ENCODE results near the gene FCRL2.

FCRL2 gene

DNA sequence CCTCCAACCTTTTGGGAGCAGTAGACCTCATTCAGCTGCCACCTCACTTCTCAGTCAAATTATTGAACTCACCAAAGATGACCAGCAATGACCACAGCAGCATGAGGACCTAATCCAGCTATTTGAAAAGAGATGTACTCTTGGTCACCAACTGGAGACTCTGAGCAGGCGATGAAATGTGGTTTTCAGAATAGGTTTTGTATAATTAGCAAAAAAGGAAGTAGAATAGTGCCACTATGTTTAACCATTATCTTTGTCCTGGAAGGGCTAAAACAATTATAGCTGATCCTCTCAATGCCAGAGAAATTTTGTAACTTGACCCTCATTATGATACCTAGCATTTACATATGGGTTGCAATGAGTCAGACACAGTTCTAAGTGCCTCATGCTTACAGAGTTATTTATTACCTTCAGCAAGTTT is at the start of gene FCRL2:
FCRL2 (minus strand) TSS at position 162 of the 421 bp plus-strand sequence; CDS start at position 103, 59 bp downstream.
- no peak for DNase-seq (ENCODE audit: low spot score)

DNA sequence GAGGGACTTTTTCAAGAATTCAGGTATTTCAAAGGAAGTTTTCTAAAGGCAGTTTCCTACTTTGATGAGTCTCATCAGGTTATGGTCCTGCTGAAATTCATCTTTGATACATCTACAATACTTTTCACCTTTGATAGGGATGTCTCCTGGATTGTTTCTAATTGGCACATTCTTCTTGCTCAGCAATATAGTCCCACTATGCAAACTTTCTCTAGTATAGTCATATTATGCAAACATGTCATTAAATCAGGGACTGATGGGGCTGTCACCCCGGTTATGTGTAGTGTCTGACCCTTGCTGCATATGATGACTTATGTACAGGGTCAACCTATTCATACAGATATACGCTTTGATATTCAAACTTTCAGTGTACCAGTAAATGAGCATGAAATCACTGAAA is 43.4 kb upstream of the FCRL2 start:
- no peak for DNase-seq (ENCODE audit: low spot score)

DNA sequence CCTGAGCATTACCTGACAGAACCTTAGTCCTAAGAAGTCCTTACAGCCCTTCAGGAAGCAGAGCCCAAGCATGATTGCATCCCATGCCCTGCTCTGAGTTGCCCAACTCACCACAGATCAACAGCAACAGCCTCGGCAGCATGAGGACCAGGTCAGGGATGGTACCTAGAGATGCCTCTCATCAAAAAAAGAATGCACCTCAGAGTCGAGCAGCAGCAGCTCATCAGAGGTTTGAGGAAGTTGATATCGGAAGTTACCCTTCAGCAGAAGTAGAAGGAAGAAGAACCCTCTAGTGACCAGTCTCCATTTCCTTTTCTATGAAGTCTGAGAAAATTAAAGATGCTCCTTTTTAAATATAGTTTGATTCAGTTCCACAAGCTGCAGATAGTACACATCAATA is 43.0 kb upstream of the FCRL2 start, which contains the start of gene FCRL1:
FCRL1 (minus strand) TSS at position 225 of the 400 bp plus-strand sequence; CDS start at position 142, 83 bp downstream.
- DNase-seq (ENCODE audit: low spot score): no peak

GRCh38 chr1:157819215-157819614 is 42.3 kb upstream of the FCRL2 start:
- no peak for DNase-seq (ENCODE audit: low spot score)

- DNase-seq (ENCODE audit: low spot score): no peak
These were observed 36.3 kb upstream of the FCRL2 start for GRCh38 chr1:157813269-157813668.

DNA sequence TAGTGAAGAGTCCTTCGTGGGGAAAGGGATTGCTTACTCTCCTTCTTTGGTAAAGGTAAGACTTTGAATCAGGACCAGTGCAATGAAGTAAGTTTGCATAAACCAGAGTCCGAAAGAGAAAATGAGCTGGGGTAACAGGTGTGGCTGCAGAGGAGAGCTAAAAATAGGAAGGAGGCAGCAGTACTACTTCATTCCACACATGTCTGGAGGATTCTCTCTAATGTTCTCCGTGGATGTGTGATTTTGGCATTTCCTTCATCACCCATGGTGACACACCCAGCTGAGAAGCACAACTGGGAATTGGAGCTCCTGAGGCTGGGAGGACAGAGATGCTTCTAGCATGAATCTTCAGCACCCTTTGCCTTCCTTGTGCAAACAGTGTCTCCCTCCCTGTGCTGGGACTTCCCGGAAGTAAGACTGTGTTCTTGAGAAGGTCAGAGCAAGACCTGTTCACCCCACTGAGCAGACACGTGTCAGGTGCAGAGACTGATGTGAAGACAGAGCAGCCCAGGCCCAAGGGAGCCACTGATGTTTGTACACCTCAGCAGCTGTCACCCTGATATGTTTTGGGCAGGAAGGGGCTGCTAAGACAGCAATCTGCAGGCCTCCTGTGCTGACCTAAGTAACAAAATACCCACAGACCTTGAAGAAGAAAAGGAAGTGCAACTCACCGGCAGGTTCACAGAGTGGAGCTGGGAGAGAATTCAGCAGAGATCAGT is 29.7 kb upstream of the FCRL2 start:
- DNase-seq (ENCODE audit: low spot score): no peak

- no peak for DNase-seq (ENCODE audit: low spot score)
These were observed 26.9 kb upstream of the FCRL2 start for GRCh38 chr1:157803851-157804250.

GRCh38 chr1:157799996-157800395 is 23.1 kb upstream of the FCRL2 start:
- no peak for DNase-seq (ENCODE audit: low spot score)

DNA sequence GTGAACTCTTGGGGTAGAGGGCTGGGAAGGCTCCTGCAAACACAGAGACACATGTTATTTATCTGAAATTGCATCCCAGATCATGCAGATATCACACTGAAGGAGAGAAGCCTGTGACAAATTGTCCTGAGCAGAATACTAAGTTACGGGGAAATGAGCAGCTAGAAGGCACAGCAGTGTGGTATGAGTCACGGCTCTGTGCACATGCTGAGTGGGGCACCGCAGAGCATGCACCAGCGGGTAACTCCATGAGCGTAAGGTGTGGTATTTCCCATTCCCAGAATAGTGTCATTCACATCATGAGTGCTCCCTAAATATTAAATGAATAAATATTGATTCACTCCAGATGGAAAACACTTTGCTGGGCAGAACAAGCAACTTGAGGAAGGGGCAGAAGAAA is 21.3 kb upstream of the FCRL2 start:
- DNase-seq (ENCODE audit: low spot score): no peak

GRCh38 chr1:157785248-157785647 is 8.3 kb upstream of the FCRL2 start:
- no peak for DNase-seq (ENCODE audit: low spot score)

DNA sequence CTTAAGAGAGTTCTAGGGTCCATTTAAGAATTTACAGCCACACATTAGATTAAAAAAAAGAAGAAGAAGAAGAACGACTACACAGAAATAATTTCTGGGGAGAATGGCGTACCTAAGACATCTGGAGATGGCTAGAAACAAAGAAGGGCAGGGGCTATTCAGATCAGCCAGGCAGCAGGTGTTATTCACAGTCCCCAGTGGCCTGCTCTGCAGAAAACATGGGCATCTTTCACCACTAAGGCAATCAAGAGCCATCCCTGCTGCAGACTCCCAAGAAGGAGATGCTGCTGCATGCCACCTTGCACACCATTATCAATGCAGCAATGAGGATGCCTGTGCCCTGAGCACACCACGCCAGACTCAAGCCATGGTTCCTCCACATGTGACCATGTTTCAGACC is 7.9 kb upstream of the FCRL2 start:
- DNase-seq (ENCODE audit: low spot score): no peak

DNA sequence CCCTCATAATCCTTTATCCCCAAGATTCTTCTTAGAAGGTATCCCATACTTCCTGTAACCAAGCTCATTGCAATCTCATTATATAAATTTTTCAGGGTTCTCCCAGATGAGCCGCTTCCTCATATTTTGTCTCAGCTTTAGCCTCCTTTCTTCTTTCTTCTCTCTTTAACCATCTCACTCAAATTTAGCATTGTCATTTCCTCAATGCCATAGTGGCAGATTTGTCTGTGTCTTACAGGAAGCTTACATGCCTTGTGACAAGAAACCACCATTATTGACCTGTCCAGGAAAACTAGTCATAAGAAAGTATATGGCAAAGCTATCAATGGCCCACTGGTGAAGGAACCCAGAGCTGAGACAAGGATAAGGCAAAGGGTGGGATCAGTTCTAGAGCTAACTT is 6.0 kb upstream of the FCRL2 start:
- no peak for DNase-seq (ENCODE audit: low spot score)

GRCh38 chr1:157781048-157781447 is 4.1 kb upstream of the FCRL2 start:
- no peak for DNase-seq (ENCODE audit: low spot score)

- no peak for DNase-seq (ENCODE audit: low spot score)
These were observed 1.6 kb downstream of the FCRL2 start for GRCh38 chr1:157775101-157775870.

DNA sequence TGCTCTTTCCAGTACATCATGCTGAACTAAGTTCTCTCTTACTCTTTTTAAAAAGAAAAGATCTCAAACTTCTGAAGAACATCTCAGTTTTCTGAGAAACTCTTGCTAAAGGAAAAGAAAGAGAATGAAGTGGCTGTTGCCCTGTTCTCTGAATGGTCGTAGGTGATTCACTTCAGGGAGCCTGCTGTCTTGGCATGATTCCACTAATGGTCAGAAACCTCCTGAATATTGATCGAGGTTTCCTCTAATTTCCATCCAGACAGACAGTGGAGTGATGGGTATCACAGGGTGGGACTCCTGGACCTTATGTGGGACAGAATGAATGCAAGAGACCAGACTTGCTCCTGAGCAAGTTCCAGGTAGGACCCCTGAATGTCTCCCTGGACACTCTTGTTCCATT is 2.5 kb downstream of the FCRL2 start:
- no peak for DNase-seq (ENCODE audit: low spot score)

DNA sequence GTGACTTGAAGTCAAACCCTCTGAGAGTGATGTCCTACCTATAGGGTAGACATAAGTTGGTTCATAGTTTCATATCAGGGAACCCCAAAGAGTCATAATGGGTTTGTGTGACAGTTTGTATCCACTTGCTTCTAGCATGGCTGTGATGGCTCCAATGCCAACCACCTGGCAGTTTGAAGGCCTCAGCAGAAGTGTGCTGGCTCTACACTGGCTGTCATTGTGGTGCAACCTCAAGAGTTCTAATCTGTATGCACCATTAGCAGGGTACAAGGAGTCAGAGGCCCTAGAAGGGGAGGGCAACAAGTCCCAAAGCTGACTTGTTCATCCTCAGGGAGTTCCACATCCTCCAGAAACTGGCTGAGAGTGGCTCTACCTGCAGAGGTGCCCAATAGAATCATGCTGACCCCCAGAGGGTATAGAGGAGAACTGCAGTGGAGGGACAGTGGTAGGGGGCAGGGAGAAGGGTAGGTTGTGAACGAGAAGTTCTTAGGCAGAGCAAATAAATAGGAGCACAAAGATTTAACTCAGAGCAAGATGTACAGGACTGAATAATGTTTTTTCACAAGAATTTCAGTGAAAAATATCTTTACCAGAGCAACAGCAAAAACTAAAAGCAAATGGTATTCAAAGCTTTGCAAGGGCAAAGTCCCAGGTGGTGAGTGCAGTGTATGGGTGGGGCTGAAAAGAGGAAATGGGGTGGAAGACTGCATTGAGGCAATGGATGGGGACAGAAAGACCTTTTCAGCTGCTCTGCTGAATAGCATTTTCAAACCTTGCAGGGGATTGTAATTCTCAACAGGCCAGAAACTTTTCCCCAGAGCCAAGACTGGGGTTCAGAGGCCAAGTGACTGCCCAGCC is 3.2 kb downstream of the FCRL2 start:
- DNase-seq (ENCODE audit: low spot score): no peak

- no peak for DNase-seq (ENCODE audit: low spot score)
These were observed 5.1 kb downstream of the FCRL2 start for GRCh38 chr1:157771661-157772425.

- no peak for DNase-seq (ENCODE audit: low spot score)
These were observed 6.4 kb downstream of the FCRL2 start for GRCh38 chr1:157770442-157771043.

- DNase-seq (ENCODE audit: low spot score): no peak
These were observed 10.1 kb downstream of the FCRL2 start for GRCh38 chr1:157766792-157767191.

- DNase-seq (ENCODE audit: low spot score): no peak
These were observed 18.9 kb downstream of the FCRL2 start for GRCh38 chr1:157758018-157758417.

- no peak for DNase-seq (ENCODE audit: low spot score)
These were observed 23.3 kb downstream of the FCRL2 start for GRCh38 chr1:157753611-157754010.

All from ecto neural progenitor cell (in vitro differentiated cells).